GM13976 (cell line): ENCODE data around the gene RASGRF1.

Experiments
- DNase-seq: peaks from one replicate; pipeline ENCODE4 v3.0.0; 2012; ENCODE audit warnings: low spot score
- CTCF ChIP-seq: IDR thresholded peaks from 2 replicates; pipeline ENCODE4 v1.5.1; 2012; ENCODE audit warnings: borderline replicate concordance, mild to moderate bottlenecking; ENCODE audit not compliant: insufficient read depth; ENCODE audit errors: extremely low read depth, missing control alignments, control extremely low read depth
- in situ Hi-C: fragments of 300-500 bp; cut with MboI; formaldehyde crosslinking; loops from one replicate; pipeline ENCODE4 v1.12.0; 2022; ENCODE audit warnings: low sequenced_read_pairs, mixed read lengths, inconsistent platforms; ENCODE audit not compliant: unreplicated experiment

The RASGRF1 gene

GRCh38 chr15:79023546-79023890 lies 67.1 kb downstream of the RASGRF1 start:
- in situ Hi-C loops: no loop called here
- no peak for TF ChIP-seq CTCF
- no peak for DNase-seq

- TF ChIP-seq CTCF: no peak
- DNase-seq: no peak
- in situ Hi-C loops: no loop called here
Measured at GRCh38 chr15:79018960-79019359, 71.6 kb downstream of the RASGRF1 start.

- TF ChIP-seq CTCF: no peak
- in situ Hi-C loops: no loop called here
- DNase-seq: no peak
Measured at GRCh38 chr15:79017953-79018352, 72.6 kb downstream of the RASGRF1 start.

GRCh38 chr15:79016527-79017170 lies 73.9 kb downstream of the RASGRF1 start:
- DNase-seq: no peak
- no peak for TF ChIP-seq CTCF
- in situ Hi-C loops: no loop called here

GRCh38 chr15:79015416-79015815 lies 75.2 kb downstream of the RASGRF1 start:
- TF ChIP-seq CTCF: no peak
- no peak for DNase-seq
- in situ Hi-C loops: no loop called here

- in situ Hi-C loops: no loop called here
- no peak for TF ChIP-seq CTCF
- DNase-seq: no peak
Measured at GRCh38 chr15:79010278-79010677, 80.3 kb downstream of the RASGRF1 start.
